ENCODE results near the gene VAC14.

The VAC14 gene

DNA sequence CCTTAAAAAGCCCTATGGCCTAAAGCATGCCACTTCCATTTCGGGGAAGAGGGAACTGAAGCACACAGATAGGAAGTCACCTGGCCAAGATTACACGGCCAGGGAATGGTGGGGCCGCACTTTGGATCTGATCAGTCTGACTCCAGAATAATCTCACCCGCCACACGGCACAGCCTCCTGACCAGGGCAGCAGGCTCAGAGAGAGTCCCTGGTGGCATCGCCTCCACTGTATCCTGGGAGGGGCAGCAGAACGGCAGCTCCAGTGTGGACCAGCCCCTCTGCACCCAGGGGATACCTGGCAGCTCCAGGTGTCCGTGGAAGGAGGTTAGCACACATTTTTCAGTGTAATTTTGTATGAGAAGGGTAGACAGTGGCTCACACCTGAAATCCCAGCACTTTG, 35.5 kb downstream of the VAC14 start:
- Histone ChIP-seq H3K27me3 (ENCODE audit: control insufficient read depth, insufficient read depth, low read length, poor library complexity, severe bottlenecking) (no peaks in the 10 kb centered on the region), H3K9me3 (ENCODE audit: control insufficient read depth, low read length) (no peaks in the 10 kb centered on the region), H3K4me3 (ENCODE audit: insufficient read depth, low read depth, low read length) (no peak overlapping the region), H3K36me3 (ENCODE audit: control insufficient read depth, insufficient read depth, low read length) (peaks cover 4% of the 10 kb centered on the region), H3K27ac (ENCODE audit: insufficient read depth, low read depth, low read length, poor library complexity, severe bottlenecking) (no peak overlapping the region), H3K4me1 (ENCODE audit: control insufficient read depth, insufficient read depth, low read length) (no peaks in the 10 kb centered on the region)
- 92 to 93% methylated on average over 8 of the region's 8 CpGs for WGBS, 2 experiments

GRCh38 chr16:70764632-70765031, 36.3 kb downstream of the VAC14 start:
- Histone ChIP-seq H3K36me3 (ENCODE audit: control insufficient read depth, insufficient read depth, low read length) (peaks cover 6% of the 10 kb centered on the region), H3K27ac (ENCODE audit: insufficient read depth, low read depth, low read length, poor library complexity, severe bottlenecking) (no peak overlapping the region), H3K4me1 (ENCODE audit: control insufficient read depth, insufficient read depth, low read length) (no peaks in the 10 kb centered on the region), H3K4me3 (ENCODE audit: insufficient read depth, low read depth, low read length) (no peak overlapping the region), H3K9me3 (ENCODE audit: control insufficient read depth, low read length) (no peaks in the 10 kb centered on the region), H3K27me3 (ENCODE audit: control insufficient read depth, insufficient read depth, low read length, poor library complexity, severe bottlenecking) (no peaks in the 10 kb centered on the region)
- WGBS, 2 experiments: 89 to 94% methylated on average over 10 of the region's 10 CpGs

DNA sequence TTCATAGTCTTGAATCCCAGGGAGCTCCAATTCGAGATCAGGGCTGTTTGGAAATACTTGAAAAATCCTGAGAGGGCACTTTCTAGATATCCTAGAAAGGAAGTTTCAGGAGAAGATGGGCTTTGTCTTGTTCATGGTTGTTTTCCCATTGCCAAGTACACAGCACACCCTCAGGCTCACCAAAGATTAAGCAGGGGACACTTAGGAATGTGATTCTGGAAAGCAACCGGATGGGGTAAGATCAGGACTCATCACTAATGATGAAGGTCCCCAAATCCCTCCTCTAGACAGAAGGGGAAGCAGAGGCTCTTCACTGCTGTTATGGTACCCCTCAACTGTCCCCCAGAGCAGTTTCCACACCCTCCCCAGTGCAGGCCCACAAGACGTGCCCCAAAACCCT, 40.7 kb downstream of the VAC14 start:
- 79 to 85% methylated on average over 3 of the region's 3 CpGs for WGBS, 2 experiments

GRCh38 chr16:70759666-70760065, 41.3 kb downstream of the VAC14 start:
- no peak overlapping the region for H3K27ac ChIP-seq (ENCODE audit: insufficient read depth, low read depth, low read length, poor library complexity, severe bottlenecking)
- no peak overlapping the region for H3K4me3 ChIP-seq (ENCODE audit: insufficient read depth, low read depth, low read length)
- WGBS, 2 experiments: 71 to 73% methylated on average over 9 of the region's 9 CpGs
- H3K4me1 ChIP-seq (ENCODE audit: control insufficient read depth, insufficient read depth, low read length): no peaks in the 10 kb centered on the region
- H3K36me3 ChIP-seq (ENCODE audit: control insufficient read depth, insufficient read depth, low read length): peaks cover 6% of the 10 kb centered on the region
- H3K27me3 ChIP-seq (ENCODE audit: control insufficient read depth, insufficient read depth, low read length, poor library complexity, severe bottlenecking): no peaks in the 10 kb centered on the region
- no peaks in the 10 kb centered on the region for H3K9me3 ChIP-seq (ENCODE audit: control insufficient read depth, low read length)

More for the DNA sequence above, 40.7 kb downstream of the VAC14 start:
- Histone ChIP-seq H3K27me3 (ENCODE audit: control insufficient read depth, insufficient read depth, low read length, poor library complexity, severe bottlenecking) (no peaks in the 10 kb centered on the region), H3K4me1 (ENCODE audit: control insufficient read depth, insufficient read depth, low read length) (no peaks in the 10 kb centered on the region), H3K27ac (ENCODE audit: insufficient read depth, low read depth, low read length, poor library complexity, severe bottlenecking) (no peak overlapping the region), H3K36me3 (ENCODE audit: control insufficient read depth, insufficient read depth, low read length) (peaks cover 6% of the 10 kb centered on the region), H3K4me3 (ENCODE audit: insufficient read depth, low read depth, low read length) (no peak overlapping the region), H3K9me3 (ENCODE audit: control insufficient read depth, low read length) (no peaks in the 10 kb centered on the region)

DNA sequence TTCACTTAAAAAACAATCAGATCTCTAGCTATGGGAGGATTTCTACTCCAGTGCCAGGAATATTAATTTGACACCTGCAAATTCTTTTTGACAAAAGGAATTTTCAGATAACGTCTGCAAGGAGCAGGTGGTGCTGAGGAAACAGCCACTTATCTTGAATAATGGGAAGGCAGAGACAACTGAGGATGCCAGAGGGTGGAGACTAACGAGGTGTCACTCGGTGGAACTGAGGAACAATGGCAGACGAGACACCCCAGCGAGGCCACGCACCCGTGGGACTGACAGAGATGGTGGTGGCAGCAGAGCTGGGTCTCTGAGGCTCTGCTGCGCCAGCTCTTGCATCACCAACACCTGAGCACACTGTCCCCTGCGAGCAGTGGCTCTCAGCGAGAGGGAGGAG, 42.2 kb downstream of the VAC14 start:
- H3K36me3 ChIP-seq (ENCODE audit: control insufficient read depth, insufficient read depth, low read length): peaks cover 6% of the 10 kb centered on the region

GRCh38 chr16:70757183-70757582, 43.8 kb downstream of the VAC14 start:
- Histone ChIP-seq H3K27ac (ENCODE audit: insufficient read depth, low read depth, low read length, poor library complexity, severe bottlenecking) (no peak overlapping the region), H3K4me1 (ENCODE audit: control insufficient read depth, insufficient read depth, low read length) (no peaks in the 10 kb centered on the region), H3K9me3 (ENCODE audit: control insufficient read depth, low read length) (no peaks in the 10 kb centered on the region), H3K4me3 (ENCODE audit: insufficient read depth, low read depth, low read length) (no peak overlapping the region), H3K27me3 (ENCODE audit: control insufficient read depth, insufficient read depth, low read length, poor library complexity, severe bottlenecking) (no peaks in the 10 kb centered on the region), H3K36me3 (ENCODE audit: control insufficient read depth, insufficient read depth, low read length) (peaks cover 6% of the 10 kb centered on the region)
- WGBS, 2 experiments: 91 to 93% methylated on average over 9 of the region's 9 CpGs

More for the DNA sequence above, 42.2 kb downstream of the VAC14 start:
- H3K4me1 ChIP-seq (ENCODE audit: control insufficient read depth, insufficient read depth, low read length): no peaks in the 10 kb centered on the region
- no peaks in the 10 kb centered on the region for H3K9me3 ChIP-seq (ENCODE audit: control insufficient read depth, low read length)
- 88 to 92% methylated on average over 10 of the region's 10 CpGs for WGBS, 2 experiments
- no peak overlapping the region for H3K27ac ChIP-seq (ENCODE audit: insufficient read depth, low read depth, low read length, poor library complexity, severe bottlenecking)
- H3K27me3 ChIP-seq (ENCODE audit: control insufficient read depth, insufficient read depth, low read length, poor library complexity, severe bottlenecking): no peaks in the 10 kb centered on the region
- H3K4me3 ChIP-seq (ENCODE audit: insufficient read depth, low read depth, low read length): no peak overlapping the region

- Histone ChIP-seq H3K4me3 (ENCODE audit: insufficient read depth, low read depth, low read length) (no peak overlapping the region), H3K27ac (ENCODE audit: insufficient read depth, low read depth, low read length, poor library complexity, severe bottlenecking) (no peak overlapping the region), H3K36me3 (ENCODE audit: control insufficient read depth, insufficient read depth, low read length) (peaks cover 6% of the 10 kb centered on the region), H3K9me3 (ENCODE audit: control insufficient read depth, low read length) (no peaks in the 10 kb centered on the region), H3K27me3 (ENCODE audit: control insufficient read depth, insufficient read depth, low read length, poor library complexity, severe bottlenecking) (no peaks in the 10 kb centered on the region), H3K4me1 (ENCODE audit: control insufficient read depth, insufficient read depth, low read length) (no peaks in the 10 kb centered on the region)
- 93 to 96% methylated on average over 8 of the region's 8 CpGs for WGBS, 2 experiments
These were observed 44.9 kb downstream of the VAC14 start for GRCh38 chr16:70756071-70756470.

DNA sequence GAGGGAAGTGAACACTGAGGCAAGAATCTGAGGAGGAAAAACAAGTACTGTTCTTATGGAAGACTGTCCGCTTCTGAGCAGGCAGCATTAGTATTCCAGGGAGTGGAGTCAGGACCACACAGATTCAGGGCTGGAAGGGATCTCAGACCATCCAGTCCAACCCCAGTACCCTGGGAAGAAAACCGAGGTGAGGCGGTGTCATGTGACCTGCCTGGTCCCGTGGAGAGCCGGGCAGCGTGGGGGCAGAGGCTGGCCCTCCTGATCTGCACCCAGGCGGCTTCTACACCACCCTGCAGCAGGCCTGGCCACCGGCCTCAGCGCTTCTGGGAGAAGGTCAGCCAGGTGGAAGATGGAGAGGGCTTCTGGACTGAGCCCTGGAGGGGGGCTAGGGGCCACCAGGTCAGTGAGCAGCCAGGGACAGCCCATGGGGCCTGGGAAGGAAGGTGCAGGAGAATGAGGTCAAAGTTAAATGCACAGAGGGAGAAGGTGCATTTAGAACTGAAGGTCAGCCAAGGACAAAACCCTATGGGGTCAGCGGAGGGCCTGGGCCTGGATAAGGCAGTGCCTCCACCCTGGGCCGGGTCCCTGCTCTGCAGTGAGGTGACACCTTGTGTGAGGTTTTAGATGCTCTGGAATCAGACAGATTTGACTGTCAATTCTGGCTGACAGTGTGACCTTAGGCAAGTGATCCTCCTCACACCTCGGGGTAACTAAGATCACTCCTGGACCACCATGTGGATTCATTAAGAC, 45.9 kb downstream of the VAC14 start:
- Histone ChIP-seq H3K27me3 (ENCODE audit: control insufficient read depth, insufficient read depth, low read length, poor library complexity, severe bottlenecking) (no peaks in the 10 kb centered on the region), H3K9me3 (ENCODE audit: control insufficient read depth, low read length) (no peaks in the 10 kb centered on the region), H3K4me3 (ENCODE audit: insufficient read depth, low read depth, low read length) (no peak overlapping the region), H3K27ac (ENCODE audit: insufficient read depth, low read depth, low read length, poor library complexity, severe bottlenecking) (no peak overlapping the region), H3K36me3 (ENCODE audit: control insufficient read depth, insufficient read depth, low read length) (no peaks in the 10 kb centered on the region), H3K4me1 (ENCODE audit: control insufficient read depth, insufficient read depth, low read length) (peaks cover 10% of the 10 kb centered on the region)
- 88 to 91% methylated on average over 12 of the region's 12 CpGs for WGBS, 2 experiments

DNA sequence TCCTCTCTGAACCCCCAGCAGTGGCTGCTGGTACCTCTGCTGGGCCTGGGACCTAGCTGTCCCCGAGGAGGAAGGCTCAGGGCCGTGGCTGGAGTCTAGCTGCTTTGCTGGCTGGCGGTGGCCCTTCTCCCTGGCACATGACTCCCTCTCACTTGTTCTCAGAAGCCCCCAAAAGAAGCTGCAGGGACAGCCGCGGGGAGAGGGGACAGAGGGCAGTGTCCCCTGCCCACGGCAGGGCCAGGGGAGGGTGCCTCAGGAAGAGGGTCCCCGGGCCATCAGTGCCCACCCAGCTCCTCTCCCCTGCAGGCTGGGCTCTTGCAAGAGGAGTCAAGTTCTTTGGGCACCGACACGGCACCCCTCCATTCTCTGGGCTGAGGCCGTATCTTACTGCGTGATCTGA, 46.6 kb downstream of the VAC14 start:
- H3K36me3 ChIP-seq (ENCODE audit: control insufficient read depth, insufficient read depth, low read length): no peaks in the 10 kb centered on the region
- H3K27ac ChIP-seq (ENCODE audit: insufficient read depth, low read depth, low read length, poor library complexity, severe bottlenecking): no peak overlapping the region
- no peaks in the 10 kb centered on the region for H3K27me3 ChIP-seq (ENCODE audit: control insufficient read depth, insufficient read depth, low read length, poor library complexity, severe bottlenecking)
- H3K4me1 ChIP-seq (ENCODE audit: control insufficient read depth, insufficient read depth, low read length): peaks cover 17% of the 10 kb centered on the region
- WGBS, 2 experiments: 92 to 96% methylated on average over 11 of the region's 11 CpGs
- H3K4me3 ChIP-seq (ENCODE audit: insufficient read depth, low read depth, low read length): no peak overlapping the region
- no peaks in the 10 kb centered on the region for H3K9me3 ChIP-seq (ENCODE audit: control insufficient read depth, low read length)

DNA sequence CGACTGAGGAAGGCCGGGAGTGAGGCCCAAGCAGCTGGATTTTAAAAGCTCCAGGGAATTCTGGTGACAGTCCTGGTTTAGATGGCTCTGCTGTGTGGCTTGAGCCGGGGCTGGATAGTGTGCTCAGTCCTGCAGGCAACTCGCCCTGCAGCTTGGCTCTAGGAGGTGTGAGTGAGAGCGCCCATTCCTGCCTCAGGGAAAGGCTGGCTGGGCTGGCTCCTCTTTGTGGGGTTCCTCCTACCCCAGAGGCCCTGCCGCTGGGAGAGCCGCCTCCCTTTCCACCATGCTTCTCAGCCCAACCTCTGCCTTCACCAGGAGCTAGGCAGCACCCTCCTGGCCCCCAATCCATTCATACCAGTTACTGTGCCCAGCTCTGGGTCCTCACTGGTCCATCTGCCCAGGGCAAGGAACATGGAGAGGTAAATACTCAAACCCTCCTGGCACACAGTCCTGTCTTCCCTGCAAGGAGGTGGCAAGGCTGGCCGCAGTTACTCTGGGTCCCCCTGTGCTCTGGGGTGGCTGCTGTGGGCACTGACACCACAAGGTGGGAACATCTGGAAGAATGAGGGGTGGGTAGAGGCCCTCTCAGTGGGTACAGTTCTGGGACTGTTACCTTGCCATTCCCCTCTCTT, 47.1 kb downstream of the VAC14 start:
- H3K36me3 ChIP-seq (ENCODE audit: control insufficient read depth, insufficient read depth, low read length): no peaks in the 10 kb centered on the region
- no peaks in the 10 kb centered on the region for H3K27me3 ChIP-seq (ENCODE audit: control insufficient read depth, insufficient read depth, low read length, poor library complexity, severe bottlenecking)
- H3K27ac ChIP-seq (ENCODE audit: insufficient read depth, low read depth, low read length, poor library complexity, severe bottlenecking): no peak overlapping the region
- WGBS, 2 experiments: 92 to 93% methylated on average over 8 of the region's 8 CpGs
- no peaks in the 10 kb centered on the region for H3K9me3 ChIP-seq (ENCODE audit: control insufficient read depth, low read length)
- peaks cover 23% of the 10 kb centered on the region for H3K4me1 ChIP-seq (ENCODE audit: control insufficient read depth, insufficient read depth, low read length)
- no peak overlapping the region for H3K4me3 ChIP-seq (ENCODE audit: insufficient read depth, low read depth, low read length)

Measured in ectodermal cell (in vitro differentiated cells).